ENCODE measurements around the gene PAX1. TPM values are rescaled to one million over a fixed set of nuclear protein-coding genes. Genes with fewer than 3 reads are reported as not detected.

PAX1 gene
- total RNA-seq, 1 donor from 2014 or later = not detected

DNA sequence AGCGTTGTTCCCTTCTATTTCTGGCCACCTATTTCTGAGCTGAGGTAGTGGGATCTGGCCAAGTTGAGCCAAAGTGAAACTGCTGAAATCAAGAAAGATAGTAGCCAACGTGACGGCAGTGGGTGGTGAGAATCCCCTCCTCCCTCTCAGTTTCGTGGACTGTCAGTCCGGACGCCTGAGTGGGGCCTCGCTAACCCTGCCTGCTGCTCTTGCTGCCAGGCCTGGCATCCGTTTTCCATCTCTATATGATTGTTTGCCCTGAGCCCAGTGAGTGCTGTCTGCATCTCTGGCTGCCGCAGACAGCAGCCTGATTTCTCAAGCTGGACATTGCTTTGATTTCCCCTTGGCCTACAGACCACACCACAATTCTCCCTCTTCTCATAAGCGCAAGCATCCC, 23.5 kb upstream of the PAX1 start:
- CTCF ChIA-PET = no interaction called here
- Mint-ChIP-seq H3K27me3 (no peaks in the 10 kb centered on the region), H3K36me3 (ENCODE audit: low read depth) (no peaks in the 10 kb centered on the region), H3K27ac (no peak overlapping the region), H3K4me3 (no peak overlapping the region), H3K9me3 (no peaks in the 10 kb centered on the region), H3K4me1 (no peaks in the 10 kb centered on the region)
- ATAC-seq (ENCODE audit: low read depth) (no peak), DNase-seq (no peak)
- intact Hi-C loops (cut with micrococcal nuclease) = no loop called here
- POLR2A ChIA-PET = no interaction called here
- TF ChIP-seq, protein P1, sequence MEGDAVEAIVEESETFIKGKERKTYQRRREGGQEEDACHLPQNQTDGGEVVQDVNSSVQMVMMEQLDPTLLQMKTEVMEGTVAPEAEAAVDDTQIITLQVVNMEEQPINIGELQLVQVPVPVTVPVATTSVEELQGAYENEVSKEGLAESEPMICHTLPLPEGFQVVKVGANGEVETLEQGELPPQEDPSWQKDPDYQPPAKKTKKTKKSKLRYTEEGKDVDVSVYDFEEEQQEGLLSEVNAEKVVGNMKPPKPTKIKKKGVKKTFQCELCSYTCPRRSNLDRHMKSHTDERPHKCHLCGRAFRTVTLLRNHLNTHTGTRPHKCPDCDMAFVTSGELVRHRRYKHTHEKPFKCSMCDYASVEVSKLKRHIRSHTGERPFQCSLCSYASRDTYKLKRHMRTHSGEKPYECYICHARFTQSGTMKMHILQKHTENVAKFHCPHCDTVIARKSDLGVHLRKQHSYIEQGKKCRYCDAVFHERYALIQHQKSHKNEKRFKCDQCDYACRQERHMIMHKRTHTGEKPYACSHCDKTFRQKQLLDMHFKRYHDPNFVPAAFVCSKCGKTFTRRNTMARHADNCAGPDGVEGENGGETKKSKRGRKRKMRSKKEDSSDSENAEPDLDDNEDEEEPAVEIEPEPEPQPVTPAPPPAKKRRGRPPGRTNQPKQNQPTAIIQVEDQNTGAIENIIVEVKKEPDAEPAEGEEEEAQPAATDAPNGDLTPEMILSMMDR (IDR thresholded peaks at IDR 0.05) = no peak

DNA sequence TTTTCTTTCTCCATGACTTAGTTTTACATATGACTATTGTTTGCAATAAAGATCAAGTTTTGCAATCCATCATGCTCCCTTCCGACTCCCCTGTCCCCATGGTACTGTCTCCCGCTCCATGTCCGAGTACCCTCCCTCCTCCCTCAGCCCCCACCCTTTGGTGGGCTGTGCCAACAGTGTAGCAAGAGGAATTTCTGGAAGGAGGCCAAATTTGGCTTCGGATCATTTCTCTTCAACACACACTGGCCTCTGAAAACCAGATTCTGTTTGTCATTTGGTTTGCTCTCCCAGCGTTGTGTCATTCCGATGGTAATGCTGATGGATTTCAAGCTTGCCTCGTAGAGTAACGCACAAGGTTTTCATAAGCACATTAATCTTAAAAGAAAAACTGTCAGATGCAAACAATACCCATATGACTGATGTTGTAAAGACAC, 22.9 kb upstream of the PAX1 start:
- Mint-ChIP-seq H3K27me3 (no peaks in the 10 kb centered on the region), H3K4me3 (no peak overlapping the region), H3K4me1 (no peaks in the 10 kb centered on the region), H3K36me3 (ENCODE audit: low read depth) (no peaks in the 10 kb centered on the region), H3K27ac (no peak overlapping the region), H3K9me3 (no peaks in the 10 kb centered on the region)
- ATAC-seq (ENCODE audit: low read depth) = no peak
- no peak for DNase-seq
- CTCF ChIA-PET = no interaction called here
- POLR2A ChIA-PET = no interaction called here
- TF ChIP-seq, protein P1 (IDR thresholded peaks at IDR 0.05) = no peak
- intact Hi-C loops (cut with micrococcal nuclease) = no loop called here

DNA sequence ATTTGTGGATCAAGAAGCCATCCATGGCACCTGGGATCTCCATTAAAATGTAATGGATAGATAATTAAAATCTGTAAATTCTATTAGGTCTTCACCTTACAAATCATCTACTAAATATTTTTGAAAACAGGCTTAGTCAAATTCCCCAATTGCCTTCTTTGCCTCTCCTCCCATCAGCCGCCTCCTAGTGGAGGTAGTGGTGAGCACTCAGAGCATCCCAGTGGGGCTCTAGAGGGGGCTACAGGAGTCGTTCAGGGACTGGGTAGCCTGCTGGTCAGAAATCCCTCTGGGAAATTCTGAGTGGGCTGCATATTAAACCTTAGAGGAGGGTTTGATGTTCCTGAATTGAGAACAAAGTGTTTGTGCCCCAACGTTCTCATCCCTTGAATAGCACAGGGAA, 20.8 kb upstream of the PAX1 start:
- H3K36me3 Mint-ChIP-seq (ENCODE audit: low read depth) = no peaks in the 10 kb centered on the region
- no peak for DNase-seq
- H3K4me3 Mint-ChIP-seq = no peak overlapping the region
- ATAC-seq (ENCODE audit: low read depth) = no peak
- intact Hi-C loops (cut with micrococcal nuclease) = no loop called here
- ChIA-PET POLR2A (no interaction called here), CTCF (no interaction called here)
- H3K4me1 Mint-ChIP-seq = no peaks in the 10 kb centered on the region
- H3K27me3 Mint-ChIP-seq = peaks cover 3% of the 10 kb centered on the region
- H3K27ac Mint-ChIP-seq = no peak overlapping the region
- TF ChIP-seq, protein P1 (IDR thresholded peaks at IDR 0.05) = no peak
- no peaks in the 10 kb centered on the region for H3K9me3 Mint-ChIP-seq

DNA sequence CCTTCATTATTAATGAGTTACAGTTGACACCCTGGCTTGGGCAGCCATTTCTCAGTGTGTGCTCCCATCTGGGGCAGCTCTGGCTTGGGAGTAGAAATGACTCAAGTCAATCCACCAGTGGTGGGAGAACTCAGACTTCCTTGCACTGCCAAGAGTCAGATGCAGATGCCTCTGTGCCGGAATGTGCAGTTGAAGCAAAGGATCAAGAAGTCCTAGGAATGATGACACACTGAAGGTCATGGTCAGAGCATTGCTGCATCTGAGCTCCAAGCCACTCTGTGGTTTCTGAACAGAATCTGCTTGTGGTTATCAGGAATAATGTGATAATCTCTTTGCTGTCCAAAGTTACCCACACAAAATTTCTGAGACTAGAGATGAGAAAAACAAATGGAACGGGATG, 19.5 kb upstream of the PAX1 start:
- no peaks in the 10 kb centered on the region for H3K9me3 Mint-ChIP-seq
- no peak overlapping the region for H3K4me3 Mint-ChIP-seq
- intact Hi-C loops (cut with micrococcal nuclease) = no loop called here
- ChIA-PET POLR2A (no interaction called here), CTCF (no interaction called here)
- ATAC-seq (ENCODE audit: low read depth) = no peak
- peaks cover 5% of the 10 kb centered on the region for H3K27me3 Mint-ChIP-seq
- TF ChIP-seq, protein P1 (IDR thresholded peaks at IDR 0.05) = no peak
- no peak overlapping the region for H3K27ac Mint-ChIP-seq
- H3K36me3 Mint-ChIP-seq (ENCODE audit: low read depth) = no peaks in the 10 kb centered on the region
- no peaks in the 10 kb centered on the region for H3K4me1 Mint-ChIP-seq
- DNase-seq = no peak

DNA sequence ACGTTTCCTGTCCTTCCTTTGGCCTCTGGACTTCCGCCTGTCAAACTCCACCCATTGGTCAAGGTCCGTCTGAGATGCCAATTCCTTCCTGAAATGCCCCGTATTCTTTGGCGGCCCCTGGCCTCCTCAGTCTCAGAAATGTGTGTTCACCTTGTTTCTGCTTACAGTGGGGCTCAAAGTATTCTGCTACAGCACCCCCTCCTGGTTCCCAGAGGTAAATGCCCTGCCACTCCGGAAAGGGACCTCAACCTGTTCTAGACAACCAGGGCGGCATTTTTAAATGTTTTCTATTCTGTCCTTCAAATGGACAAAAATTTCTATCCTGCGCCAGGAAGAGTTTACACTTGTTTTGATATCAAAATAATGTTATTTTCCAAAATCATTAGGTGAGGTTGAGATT, 12.1 kb upstream of the PAX1 start:
- POLR2A ChIA-PET = no interaction called here
- intact Hi-C loops (cut with micrococcal nuclease) = no loop called here
- H3K4me1 Mint-ChIP-seq = no peaks in the 10 kb centered on the region

More for the DNA sequence above, 12.1 kb upstream of the PAX1 start:
- Mint-ChIP-seq H3K27ac (no peak overlapping the region), H3K9me3 (no peaks in the 10 kb centered on the region), H3K27me3 (peaks cover 37% of the 10 kb centered on the region), H3K4me3 (no peak overlapping the region), H3K36me3 (ENCODE audit: low read depth) (no peaks in the 10 kb centered on the region)
- TF ChIP-seq, protein P1 (IDR thresholded peaks at IDR 0.05) = no peak
- CTCF ChIA-PET = no interaction called here
- ATAC-seq (ENCODE audit: low read depth) = no peak
- no peak for DNase-seq

All from activated B cell treated with CpG ODN at 0.5 μM for 24 hours (primary cell).